Gastrocnemius medialis (tissue), 4 donors: ENCODE data around the gene OSBPL10.

ENCODE experiments used
- CTCF ChIP-seq, 5 experiments: fragments of 450-650 bp in 3 of 5; fragments of 200-600 bp in 2 of 5; sonication (generic) in 2 of 5; IDR thresholded peaks in 4 of 5; conservative IDR thresholded peaks in 1 of 5; 1 replicate in 4 of 5; 2 replicates in 1 of 5; pipeline ENCODE4 v1.5.1; 2016 to 2019; ENCODE audit warnings: antibody characterized with exemption in 5 of 5, mild to moderate bottlenecking in 3 of 5, moderate library complexity in 3 of 5
- POLR2A ChIP-seq, 2 donors: fragments of 450-650 bp; IDR thresholded peaks; one replicate each; pipeline ENCODE4 v1.6.1; 2017; ENCODE audit warnings: antibody characterized with exemption in 2 of 2, mild to moderate bottlenecking in 2 of 2, moderate library complexity in 2 of 2

- TF ChIP-seq CTCF (IDR thresholded peaks at IDR 0.05 in 4 of 5, conservative IDR thresholded peaks at IDR 0.05 in 1 of 5), result no peak
- TF ChIP-seq POLR2A (IDR thresholded peaks at IDR 0.05), result no peak
These were observed 157.9 kb downstream of the OSBPL10 start for GRCh38 chr3:31823184-31823583.
